Colon (tissue), 2 donors: ENCODE data around the gene B3GALT4.

ENCODE experiments used
- FAIRE-seq: peaks from 2 replicates; lab custom pipeline; 2012; peaks lifted over from hg19 to GRCh38; lab: Jason Lieb, UNC
- donor health status: control.
- donor health status: control.

Gene B3GALT4

GRCh38 chr6:33292996-33293682 is 16.2 kb downstream of the B3GALT4 start:
- no peak for FAIRE-seq

GRCh38 chr6:33294086-33294823 is 17.3 kb downstream of the B3GALT4 start:
- FAIRE-seq, result no peak

- no peak for FAIRE-seq
Measured at GRCh38 chr6:33295621-33296369, 18.9 kb downstream of the B3GALT4 start.

- no peak for FAIRE-seq
Measured at GRCh38 chr6:33296797-33297405, 20.0 kb downstream of the B3GALT4 start.

GRCh38 chr6:33297406-33297955 is 20.6 kb downstream of the B3GALT4 start:
- FAIRE-seq, result no peak

- no peak for FAIRE-seq
Measured at GRCh38 chr6:33297956-33298772, 21.2 kb downstream of the B3GALT4 start.

GRCh38 chr6:33298773-33299236 is 21.9 kb downstream of the B3GALT4 start, which contains the start of gene RGL2:
TSS of gene RGL2 (minus strand) at chr6:33298942. CDS start at chr6:33298610, 332 bp downstream.
- FAIRE-seq, result no peak

GRCh38 chr6:33299237-33299944 is 22.5 kb downstream of the B3GALT4 start:
- no peak for FAIRE-seq

GRCh38 chr6:33301877-33302276 is 25.0 kb downstream of the B3GALT4 start:
- FAIRE-seq, result no peak

GRCh38 chr6:33304216-33304615 is 27.3 kb downstream of the B3GALT4 start:
- FAIRE-seq, result no peak

GRCh38 chr6:33305052-33305451 is 28.1 kb downstream of the B3GALT4 start:
- FAIRE-seq, result no peak

- FAIRE-seq, result no peak
Measured at GRCh38 chr6:33306356-33306755, 29.4 kb downstream of the B3GALT4 start.

GRCh38 chr6:33312361-33313104 is 35.6 kb downstream of the B3GALT4 start:
- no peak for FAIRE-seq

GRCh38 chr6:33313105-33313708 is 36.3 kb downstream of the B3GALT4 start:
- FAIRE-seq, result no peak

- FAIRE-seq, result no peak
Measured at GRCh38 chr6:33313709-33314514, 37.0 kb downstream of the B3GALT4 start, which contains the start of gene TAPBP. TSS of gene TAPBP (minus strand) at chr6:33314078. CDS start at chr6:33314041, 37 bp downstream.

- no peak for FAIRE-seq
Measured at GRCh38 chr6:33314515-33314942, 37.6 kb downstream of the B3GALT4 start.

GRCh38 chr6:33314943-33315792 is 38.2 kb downstream of the B3GALT4 start:
- no peak for FAIRE-seq
